Nephron progenitor cell (in vitro differentiated cells): ENCODE measurements around the gene FOXL3.

ENCODE experiments used
- DNase-seq: peaks from one replicate; pipeline ENCODE4 v3.0.0; 2021
- H3K27ac Mint-ChIP-seq: 2 replicates; pipeline ENCODE4 v1.8.0; 2021; ENCODE audit warnings: mild to moderate bottlenecking, moderate library complexity, mixed read lengths
- H3K27me3 Mint-ChIP-seq: 2 replicates; pipeline ENCODE4 v1.8.0; 2021; ENCODE audit warnings: mild to moderate bottlenecking, low read depth, mixed read lengths; ENCODE audit not compliant: poor library complexity
- H3K36me3 Mint-ChIP-seq: 2 replicates; pipeline ENCODE4 v1.8.0; 2021; ENCODE audit warnings: low read depth, mixed read lengths
- H3K4me1 Mint-ChIP-seq: 2 replicates; pipeline ENCODE4 v1.8.0; 2021; ENCODE audit warnings: mixed read lengths
- H3K4me3 Mint-ChIP-seq: 2 replicates; pipeline ENCODE4 v1.8.0; 2021; ENCODE audit warnings: mild to moderate bottlenecking, moderate library complexity, mixed read lengths
- H3K9me3 Mint-ChIP-seq: 2 replicates; pipeline ENCODE4 v1.8.0; 2021; ENCODE audit warnings: mild to moderate bottlenecking, moderate library complexity, mixed read lengths
- TF ChIP-seq, protein P1 (sequence below): fragments of 200-600 bp; sonication (generic); IDR thresholded peaks from 2 replicates; pipeline ENCODE4 v1.5.0; 2021; ENCODE audit warnings: antibody characterized with exemption

FOXL3 gene

GRCh38 chr7:311796-312195 lies 21.8 kb downstream of the FOXL3 start:
- Mint-ChIP-seq H3K36me3 (peaks cover 5% of the 10 kb centered on the region), H3K4me3 (no peak overlapping the region), H3K4me1 (no peaks in the 10 kb centered on the region), H3K27me3 (peaks cover 39% of the 10 kb centered on the region), H3K9me3 (peaks cover 44% of the 10 kb centered on the region), H3K27ac (no peak overlapping the region)
- TF ChIP-seq, protein P1, sequence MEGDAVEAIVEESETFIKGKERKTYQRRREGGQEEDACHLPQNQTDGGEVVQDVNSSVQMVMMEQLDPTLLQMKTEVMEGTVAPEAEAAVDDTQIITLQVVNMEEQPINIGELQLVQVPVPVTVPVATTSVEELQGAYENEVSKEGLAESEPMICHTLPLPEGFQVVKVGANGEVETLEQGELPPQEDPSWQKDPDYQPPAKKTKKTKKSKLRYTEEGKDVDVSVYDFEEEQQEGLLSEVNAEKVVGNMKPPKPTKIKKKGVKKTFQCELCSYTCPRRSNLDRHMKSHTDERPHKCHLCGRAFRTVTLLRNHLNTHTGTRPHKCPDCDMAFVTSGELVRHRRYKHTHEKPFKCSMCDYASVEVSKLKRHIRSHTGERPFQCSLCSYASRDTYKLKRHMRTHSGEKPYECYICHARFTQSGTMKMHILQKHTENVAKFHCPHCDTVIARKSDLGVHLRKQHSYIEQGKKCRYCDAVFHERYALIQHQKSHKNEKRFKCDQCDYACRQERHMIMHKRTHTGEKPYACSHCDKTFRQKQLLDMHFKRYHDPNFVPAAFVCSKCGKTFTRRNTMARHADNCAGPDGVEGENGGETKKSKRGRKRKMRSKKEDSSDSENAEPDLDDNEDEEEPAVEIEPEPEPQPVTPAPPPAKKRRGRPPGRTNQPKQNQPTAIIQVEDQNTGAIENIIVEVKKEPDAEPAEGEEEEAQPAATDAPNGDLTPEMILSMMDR = no peak
- DNase-seq = no peak

- H3K27me3 Mint-ChIP-seq = peaks cover 39% of the 10 kb centered on the region
- H3K4me1 Mint-ChIP-seq = no peaks in the 10 kb centered on the region
- H3K36me3 Mint-ChIP-seq = peaks cover 5% of the 10 kb centered on the region
- peaks cover 48% of the 10 kb centered on the region for H3K9me3 Mint-ChIP-seq
- no peak overlapping the region for H3K4me3 Mint-ChIP-seq
- no peak overlapping the region for H3K27ac Mint-ChIP-seq
- TF ChIP-seq, protein P1 = no peak
- no peak for DNase-seq
Observed at GRCh38 chr7:312424-312823, 22.5 kb downstream of the FOXL3 start.

- H3K4me3 Mint-ChIP-seq = no peak overlapping the region
Observed at GRCh38 chr7:314853-315252, 24.9 kb downstream of the FOXL3 start.

DNA sequence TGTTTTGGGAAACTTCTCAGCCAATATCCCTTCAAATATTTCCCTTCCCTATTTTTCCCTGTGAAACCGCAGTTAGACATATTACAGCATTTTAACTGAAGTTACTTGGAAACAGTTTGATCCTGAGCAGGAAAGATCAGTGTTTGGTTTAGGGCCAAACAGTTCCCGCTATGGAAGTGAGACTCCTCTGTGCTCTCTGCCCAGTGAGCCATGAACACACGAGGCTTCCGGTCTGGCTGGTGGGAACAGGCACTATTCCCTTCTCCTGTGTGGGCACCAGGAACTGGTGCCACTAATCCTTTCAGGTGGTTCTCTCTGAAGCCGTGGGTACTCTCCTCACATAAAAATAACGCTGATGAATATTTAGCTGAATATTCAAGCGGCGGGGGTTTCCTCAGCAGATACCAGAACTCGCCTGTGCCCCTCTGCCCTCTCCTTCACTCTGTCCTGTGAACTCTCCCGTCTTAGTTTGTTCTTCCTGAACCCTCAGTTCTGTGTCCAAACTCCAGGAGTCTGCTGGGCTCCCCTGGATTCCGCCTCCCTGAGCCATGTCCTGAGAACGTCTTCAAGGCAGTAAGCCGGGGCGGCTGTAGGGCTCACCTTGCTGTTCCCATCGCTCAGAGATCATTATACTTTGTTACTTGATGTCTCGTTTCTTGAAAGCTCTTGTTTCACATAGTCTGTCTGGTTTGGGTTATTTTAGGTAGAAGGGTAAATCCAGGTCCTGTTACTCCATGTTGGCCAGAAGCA lies 25.7 kb downstream of the FOXL3 start:
- H3K27ac Mint-ChIP-seq = no peak overlapping the region
- no peak for DNase-seq
- TF ChIP-seq, protein P1 = no peak
- H3K4me3 Mint-ChIP-seq = no peak overlapping the region
- H3K4me1 Mint-ChIP-seq = peaks cover 7% of the 10 kb centered on the region
- H3K27me3 Mint-ChIP-seq = peaks cover 64% of the 10 kb centered on the region
- peaks cover 36% of the 10 kb centered on the region for H3K9me3 Mint-ChIP-seq
- H3K36me3 Mint-ChIP-seq = no peaks in the 10 kb centered on the region

More at GRCh38 chr7:314853-315252, 24.9 kb downstream of the FOXL3 start:
- TF ChIP-seq, protein P1 = no peak
- Mint-ChIP-seq H3K27me3 (peaks cover 58% of the 10 kb centered on the region), H3K36me3 (no peaks in the 10 kb centered on the region), H3K4me1 (peaks cover 7% of the 10 kb centered on the region), H3K9me3 (peaks cover 36% of the 10 kb centered on the region), H3K27ac (no peak overlapping the region)
- DNase-seq = no peak

GRCh38 chr7:317643-318405 lies 27.9 kb downstream of the FOXL3 start:
- Mint-ChIP-seq H3K36me3 (no peaks in the 10 kb centered on the region), H3K4me3 (no peak overlapping the region), H3K27me3 (peaks cover 55% of the 10 kb centered on the region), H3K4me1 (peaks cover 7% of the 10 kb centered on the region), H3K9me3 (peaks cover 36% of the 10 kb centered on the region), H3K27ac (no peak overlapping the region)
- TF ChIP-seq, protein P1 = no peak
- no peak for DNase-seq
